HS-5 (cell line): ENCODE measurements around the gene CCDC87.
"Not testable (repeated sequence)": the region's sequence is repeated elsewhere in the genome, so short reads cannot be mapped to it uniquely, and the experiment has no call there.

Experiments
- DNase-seq: peaks from one replicate; pipeline ENCODE4 v3.0.0-alpha.2; 2012; ENCODE audit warnings: low read depth

The CCDC87 gene

GRCh38 chr11:66554602-66555001 is 38.3 kb downstream of the CCDC87 start:
- DNase-seq, result no peak

- no peak for DNase-seq
These were observed 42.0 kb downstream of the CCDC87 start for GRCh38 chr11:66550887-66551286.

GRCh38 chr11:66549696-66550095 is 43.2 kb downstream of the CCDC87 start:
- no peak for DNase-seq

- DNase-seq, result no peak
These were observed 43.9 kb downstream of the CCDC87 start for GRCh38 chr11:66548774-66549630.

DNA sequence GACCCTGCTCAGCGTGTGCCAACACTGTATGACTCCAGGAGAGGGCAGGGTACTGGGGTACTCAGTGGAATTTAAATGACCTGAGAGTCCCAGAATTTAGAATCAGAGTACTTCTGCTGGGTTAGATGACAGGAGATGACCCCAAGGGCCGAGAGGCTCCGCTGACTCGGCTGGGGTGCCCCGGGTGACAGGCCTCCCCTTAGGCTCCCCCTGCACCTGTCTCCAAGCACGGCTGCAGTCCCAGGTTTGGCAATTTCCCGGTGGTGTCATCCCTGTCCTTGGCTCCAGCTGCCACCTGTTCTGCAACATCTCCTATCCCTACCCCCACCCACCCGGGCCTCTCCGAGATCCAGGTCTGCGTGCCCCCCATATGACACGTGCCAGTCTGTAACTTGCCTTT is 44.8 kb downstream of the CCDC87 start:
- no peak for DNase-seq

- no peak for DNase-seq
These were observed 45.2 kb downstream of the CCDC87 start for GRCh38 chr11:66547662-66548009.

GRCh38 chr11:66546966-66547661 is 45.7 kb downstream of the CCDC87 start:
- no peak for DNase-seq

GRCh38 chr11:66546368-66546965 is 46.4 kb downstream of the CCDC87 start, which contains the start of gene ACTN3:
Gene ACTN3, plus strand, starts transcription at chr11:66546903. Its CDS starts 35 bp downstream, at chr11:66546938.
- no peak for DNase-seq

GRCh38 chr11:66545701-66546367 is 47.0 kb downstream of the CCDC87 start, which contains the start of gene ZDHHC24:
Gene ZDHHC24, minus strand, starts transcription at chr11:66546048. Its CDS starts 45 bp downstream, at chr11:66546003.
- DNase-seq, result peak; percentile 86

GRCh38 chr11:66544952-66545351 is 47.9 kb downstream of the CCDC87 start:
- DNase-seq, result not testable (repeated sequence)

GRCh38 chr11:66543263-66544107 is 49.4 kb downstream of the CCDC87 start:
- no peak for DNase-seq

GRCh38 chr11:66542362-66542761 is 50.5 kb downstream of the CCDC87 start:
- no peak for DNase-seq

GRCh38 chr11:66541892-66542291 is 51.0 kb downstream of the CCDC87 start:
- no peak for DNase-seq

DNA sequence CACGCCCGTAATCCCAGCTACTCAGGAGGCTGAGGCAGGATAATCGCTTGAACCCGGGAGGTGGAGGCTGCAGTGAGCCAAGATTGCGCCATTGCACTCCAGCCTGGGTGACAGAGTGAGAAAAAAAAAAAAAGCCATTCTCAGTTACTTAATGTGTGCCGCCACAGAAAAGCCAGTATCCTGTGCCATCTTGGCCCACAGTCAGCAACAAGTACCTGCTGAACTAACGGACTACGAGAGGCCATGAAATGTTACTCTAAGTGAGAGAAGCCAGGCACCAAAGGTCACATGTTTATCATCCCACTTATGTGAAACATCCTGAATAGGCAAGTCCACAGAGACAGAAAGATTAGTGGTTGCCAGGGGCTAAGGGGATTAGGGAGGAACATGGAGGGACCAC is 52.3 kb downstream of the CCDC87 start:
- not testable (repeated sequence) for DNase-seq
